BJ (cell line): ENCODE data around the gene HES2. TPM values are rescaled to one million over a fixed set of nuclear protein-coding genes. Genes with fewer than 3 reads are reported as not detected.
"Not testable (repeated sequence)": the region's sequence is repeated elsewhere in the genome, so short reads cannot be mapped to it uniquely, and the experiment has no call there.

ENCODE experiments used
- CTCF ChIA-PET: fragments of 350-600 bp; formaldehyde crosslinking; extraction: SDS; loops from one replicate; lab custom pipeline; 2021; ENCODE audit warnings: antibody characterized with exemption, inconsistent platforms; lab: Yijun Ruan, JAX
- POLR2A ChIA-PET: fragments of 300-600 bp; sonication (Branson Sonifier 250); formaldehyde crosslinking; extraction: SDS; loops from one replicate; lab custom pipeline; 2021; ENCODE audit warnings: antibody characterized with exemption; lab: Charles Lee
- DNase-seq: peaks from one replicate; pipeline ENCODE4 v3.0.0-alpha.2; 2011; ENCODE audit warnings: low read depth
- H3K27me3 ChIP-seq: 2 replicates; pipeline ENCODE4 v1.6.0; 2011; ENCODE audit warnings: low read length; ENCODE audit not compliant: control insufficient read depth, insufficient read depth
- H3K36me3 ChIP-seq: 2 replicates; pipeline ENCODE4 v1.5.1; 2011; ENCODE audit warnings: low read length; ENCODE audit not compliant: control insufficient read depth, insufficient read depth
- H3K4me3 ChIP-seq: 2 replicates; pipeline ENCODE4 v1.5.1; 2011; ENCODE audit warnings: low read depth, mild to moderate bottlenecking, control low read depth, low read length
- CTCF ChIP-seq: IDR thresholded peaks from 2 replicates; pipeline ENCODE4 v1.5.1; 2011; ENCODE audit warnings: low read depth, mild to moderate bottlenecking, control low read depth, inconsistent platforms, low read length, moderate library complexity; ENCODE audit not compliant: insufficient read depth
- polyA plus RNA-seq: library from polyadenylated mRNA; depleted of rRNA; stranded (reverse); fragments of >200 nt; gene quantifications from 2 replicates; pipeline ENCODE4 v1.2.3, GENCODE V29; 2011; rRNA removed
- small RNA-seq: library from RNA; depleted of rRNA; stranded (forward); fragments of <200 nt; gene quantifications from one replicate; pipeline ENCODE3, GENCODE V24; 2012; ENCODE audit warnings: low replicate concordance, low read depth; ENCODE audit not compliant: insufficient read length

Gene HES2
- polyA plus RNA-seq, 1 experiment, result not detected

GRCh38 chr1:6363085-6363884, 56.4 kb downstream of the HES2 start:
- H3K4me3 ChIP-seq, POLR2A ChIA-PET, DNase-seq, H3K27me3 ChIP-seq, H3K36me3 ChIP-seq: not testable (repeated sequence)
- CTCF ChIA-PET, result interaction anchor here (0.6 to 7.6 kb wide), 27 partner anchors 10 to 283 kb away, joined by 3 to 83 read pairs (median 4); no protein-coding TSS in a partner anchor
- TF ChIP-seq CTCF, result peak; percentile 63

Small RNAs within 50 kb of the gene (small RNA-seq; reads per million reads assigned to genes)
- not detected for gene MIR4252

Other genes starting within 250 kb of the HES2 start
- 0.01 and 0.04 TPM in 2 replicates for gene CHD5, start 239.6 kb downstream of the HES2 start, polyA plus RNA-seq
- gene RPL22, start 220.3 kb downstream of the HES2 start, polyA plus RNA-seq, result 76.9 and 216 TPM in 2 replicates
- gene RNF207, start 213.8 kb downstream of the HES2 start, polyA plus RNA-seq, result 12.0 and 17.9 TPM in 2 replicates
- gene ICMT, start 184.0 kb downstream of the HES2 start, polyA plus RNA-seq, result 86.2 and 91.5 TPM in 2 replicates
- gene HES3, start 175.7 kb downstream of the HES2 start, polyA plus RNA-seq, result not detected in 2 replicates
- gene GPR153, start 158.8 kb downstream of the HES2 start, polyA plus RNA-seq, result 6.3 and 9.0 TPM in 2 replicates
- gene ACOT7, start 26.2 kb downstream of the HES2 start, polyA plus RNA-seq, result 68.1 and 157 TPM in 2 replicates
- gene ESPN, start 4.9 kb upstream of the HES2 start, polyA plus RNA-seq, result not detected in 2 replicates
- gene TNFRSF25, start 46.3 kb upstream of the HES2 start, polyA plus RNA-seq, result 2.3 and 3.3 TPM in 2 replicates
- 3.2 and 4.3 TPM in 2 replicates for gene PLEKHG5, start 71.7 kb upstream of the HES2 start, polyA plus RNA-seq
- gene NOL9, start 134.6 kb upstream of the HES2 start, polyA plus RNA-seq, result 9.5 and 15.1 TPM in 2 replicates
- gene TAS1R1, start 135.4 kb upstream of the HES2 start, polyA plus RNA-seq, result 0.16 and 0.25 TPM in 2 replicates
- 7.8 and 14.0 TPM in 2 replicates for gene ZBTB48, start 160.1 kb upstream of the HES2 start, polyA plus RNA-seq
- 8.5 and 19.2 TPM in 2 replicates for gene KLHL21, start 182.9 kb upstream of the HES2 start, polyA plus RNA-seq
- gene PHF13, start 193.8 kb upstream of the HES2 start, polyA plus RNA-seq, result 7.9 and 9.4 TPM in 2 replicates
- 8.6 and 12.5 TPM in 2 replicates for gene THAP3, start 204.9 kb upstream of the HES2 start, polyA plus RNA-seq